Keratinocyte (primary cell): ENCODE results near the gene HOXB9. TPM values are rescaled to one million over a fixed set of nuclear protein-coding genes. Genes with fewer than 3 reads are reported as not detected.

Experiments
- DNase-seq: peaks from one replicate; pipeline ENCODE4 v3.0.0-alpha.2; 2011; ENCODE audit warnings: low read depth, missing footprints, low spot score
- FAIRE-seq: peaks from 2 replicates; lab custom pipeline; 2011; peaks lifted over from hg19 to GRCh38; lab: Jason Lieb, UNC
- H2AFZ ChIP-seq: 2 replicates; pipeline ENCODE4 v1.6.0; 2012; ENCODE audit warnings: low read length, control low read depth, inconsistent platforms; ENCODE audit not compliant: control insufficient read depth
- H3K27ac ChIP-seq: 2 replicates; pipeline ENCODE4 v1.5.1; 2011; ENCODE audit warnings: low read length; ENCODE audit not compliant: control insufficient read depth, insufficient read depth
- H3K27me3 ChIP-seq: 3 replicates; pipeline ENCODE4 v1.6.0; 2011; ENCODE audit warnings: low read length; ENCODE audit not compliant: control insufficient read depth, insufficient read depth; ENCODE audit errors: extremely low read depth
- H3K36me3 ChIP-seq, 2 experiments: 2 replicates in 1 of 2; 3 replicates in 1 of 2; pipeline ENCODE4 v1.5.1; 2011; ENCODE audit warnings: low read length in 2 of 2, mild to moderate bottlenecking in 1 of 2; ENCODE audit not compliant: control insufficient read depth in 2 of 2, insufficient read depth in 2 of 2; ENCODE audit errors: extremely low read depth in 1 of 2
- H3K4me1 ChIP-seq: 3 replicates; pipeline ENCODE4 v1.5.1; 2011; ENCODE audit warnings: low read length; ENCODE audit not compliant: control insufficient read depth, insufficient read depth; ENCODE audit errors: extremely low read depth
- H3K4me2 ChIP-seq: 3 replicates; pipeline ENCODE4 v1.6.0; 2011; ENCODE audit warnings: low read depth, low read length; ENCODE audit not compliant: control insufficient read depth, insufficient read depth; ENCODE audit errors: extremely low read depth
- H3K4me3 ChIP-seq, 3 experiments: fragments of 200-600 bp in 1 of 3; sonication (generic) in 1 of 3; 2 replicates in 2 of 3; 3 replicates in 1 of 3; pipeline ENCODE4 v1.5.1; 2011 to 2016; ENCODE audit warnings: low read length in 3 of 3, mild to moderate bottlenecking in 3 of 3, control low read depth in 2 of 3, inconsistent platforms in 1 of 3, low read depth in 1 of 3, mixed read lengths in 1 of 3, mixed run types in 1 of 3, moderate library complexity in 1 of 3; ENCODE audit not compliant: control insufficient read depth in 2 of 3, insufficient read depth in 2 of 3; ENCODE audit errors: extremely low read depth in 1 of 3
- H3K79me2 ChIP-seq: 2 replicates; pipeline ENCODE4 v1.6.0; 2012; ENCODE audit warnings: low read length; ENCODE audit not compliant: control insufficient read depth, insufficient read depth
- H3K9ac ChIP-seq: 3 replicates; pipeline ENCODE4 v1.6.0; 2011; ENCODE audit warnings: low read length; ENCODE audit not compliant: control insufficient read depth, insufficient read depth; ENCODE audit errors: extremely low read depth
- H3K9me1 ChIP-seq: 3 replicates; pipeline ENCODE4 v1.6.0; 2011; ENCODE audit warnings: low read length; ENCODE audit not compliant: control insufficient read depth, insufficient read depth; ENCODE audit errors: extremely low read depth
- H3K9me3 ChIP-seq: 2 replicates; pipeline ENCODE4 v1.5.1; 2012; ENCODE audit warnings: low read depth, low read length; ENCODE audit not compliant: control insufficient read depth
- H4K20me1 ChIP-seq: 3 replicates; pipeline ENCODE4 v1.6.0; 2011; ENCODE audit warnings: low read length; ENCODE audit not compliant: control insufficient read depth, insufficient read depth; ENCODE audit errors: extremely low read depth
- EZH2 ChIP-seq: IDR thresholded peaks from one replicate; pipeline ENCODE4 v1.6.1; 2012; ENCODE audit warnings: inconsistent platforms, mild to moderate bottlenecking, low read length, moderate library complexity
- dilution Hi-C: fragments of 300-500 bp; cut with MboI; formaldehyde crosslinking; loops from one replicate; pipeline ENCODE4 v1.7.0; 2020; ENCODE audit warnings: low sequenced_read_pairs; ENCODE audit not compliant: extremely low pct_ligation_motif_present
- polyA plus RNA-seq, 5 experiments: library from polyadenylated mRNA; depleted of rRNA in 3 of 5; stranded (reverse) in 3 of 5; stranded (forward) in 1 of 5; unstranded in 1 of 5; fragments of >200 nt; gene quantifications; 1 replicate in 1 of 5; 2 replicates in 3 of 5; 3 replicates in 1 of 5; pipeline versions ENCODE4 v1.2.1 to v1.2.3, GENCODE V29; 2011 to 2012; ENCODE audit warnings: missing spikeins in 2 of 5, low read depth in 1 of 5, low replicate concordance in 1 of 5
- TF ChIP-seq, protein P1 (sequence below), 3 experiments: IDR thresholded peaks in 1 of 3; conservative IDR thresholded peaks in 1 of 3; optimal IDR thresholded peaks in 1 of 3; 2 replicates in 2 of 3; 3 replicates in 1 of 3; pipeline versions ENCODE3 to v1.5.1; 2011; ENCODE audit warnings: low read length in 3 of 3, mild to moderate bottlenecking in 3 of 3, moderate library complexity in 2 of 3, control low read depth in 1 of 3, inconsistent platforms in 1 of 3; ENCODE audit not compliant: insufficient read depth in 2 of 3; ENCODE audit errors: extremely low read depth in 1 of 3

HOXB9 gene
- polyA plus RNA-seq, 1 donor (not counting 4 experiments of a cell fraction or from before 2014, with no cell fraction given), result 0.03 TPM

GRCh38 chr17:48605991-48606891 lies 19.9 kb downstream of the HOXB9 start:
- Histone ChIP-seq H3K27ac (no peak overlapping the region), H3K36me3 (no peaks in the 10 kb centered on the region), H4K20me1 (no peaks in the 10 kb centered on the region), H3K4me1 (peaks cover 10% of the 10 kb centered on the region), H3K9me1 (no peaks in the 10 kb centered on the region), H3K4me3 (no peak overlapping the region), H3K27me3 (peaks cover 91% of the 10 kb centered on the region), H3K9ac (no peak overlapping the region), H3K9me3 (no peaks in the 10 kb centered on the region), H3K4me2 (no peak overlapping the region), H2AFZ (no peak overlapping the region), H3K79me2 (no peaks in the 10 kb centered on the region)
- dilution Hi-C loops, result no loop called here
- no peak for DNase-seq
- FAIRE-seq, result no peak
- no peak for TF ChIP-seq EZH2
- TF ChIP-seq, protein P1, sequence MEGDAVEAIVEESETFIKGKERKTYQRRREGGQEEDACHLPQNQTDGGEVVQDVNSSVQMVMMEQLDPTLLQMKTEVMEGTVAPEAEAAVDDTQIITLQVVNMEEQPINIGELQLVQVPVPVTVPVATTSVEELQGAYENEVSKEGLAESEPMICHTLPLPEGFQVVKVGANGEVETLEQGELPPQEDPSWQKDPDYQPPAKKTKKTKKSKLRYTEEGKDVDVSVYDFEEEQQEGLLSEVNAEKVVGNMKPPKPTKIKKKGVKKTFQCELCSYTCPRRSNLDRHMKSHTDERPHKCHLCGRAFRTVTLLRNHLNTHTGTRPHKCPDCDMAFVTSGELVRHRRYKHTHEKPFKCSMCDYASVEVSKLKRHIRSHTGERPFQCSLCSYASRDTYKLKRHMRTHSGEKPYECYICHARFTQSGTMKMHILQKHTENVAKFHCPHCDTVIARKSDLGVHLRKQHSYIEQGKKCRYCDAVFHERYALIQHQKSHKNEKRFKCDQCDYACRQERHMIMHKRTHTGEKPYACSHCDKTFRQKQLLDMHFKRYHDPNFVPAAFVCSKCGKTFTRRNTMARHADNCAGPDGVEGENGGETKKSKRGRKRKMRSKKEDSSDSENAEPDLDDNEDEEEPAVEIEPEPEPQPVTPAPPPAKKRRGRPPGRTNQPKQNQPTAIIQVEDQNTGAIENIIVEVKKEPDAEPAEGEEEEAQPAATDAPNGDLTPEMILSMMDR (optimal IDR thresholded peaks at IDR 0.05 in 1 of 3, IDR thresholded peaks at IDR 0.05 in 1 of 3, conservative IDR thresholded peaks at IDR 0.05 in 1 of 3; ENCODE audit: extremely low read depth in 1 of 3, insufficient read depth in 2 of 3, low read length in 3 of 3), result no peak

- Histone ChIP-seq H3K4me1 (peaks cover 7% of the 10 kb centered on the region), H3K9ac (no peak overlapping the region), H3K4me3 (no peak overlapping the region), H3K36me3 (no peaks in the 10 kb centered on the region), H3K27me3 (peaks cover 93% of the 10 kb centered on the region), H3K4me2 (no peak overlapping the region), H3K9me1 (no peaks in the 10 kb centered on the region), H3K79me2 (no peaks in the 10 kb centered on the region), H3K27ac (no peak overlapping the region), H3K9me3 (no peaks in the 10 kb centered on the region), H4K20me1 (no peaks in the 10 kb centered on the region), H2AFZ (no peak overlapping the region)
- dilution Hi-C loops, result no loop called here
- DNase-seq (no peak), FAIRE-seq (no peak)
- TF ChIP-seq, protein P1 (optimal IDR thresholded peaks at IDR 0.05 in 1 of 3, IDR thresholded peaks at IDR 0.05 in 1 of 3, conservative IDR thresholded peaks at IDR 0.05 in 1 of 3; ENCODE audit: extremely low read depth in 1 of 3, insufficient read depth in 2 of 3, low read length in 3 of 3), result no peak
- TF ChIP-seq EZH2, result no peak
Measured at GRCh38 chr17:48605409-48605919, 20.7 kb downstream of the HOXB9 start.
